GM23338 (cell line): Measurements from ENCODE around the gene MYRFL. TPM values are rescaled to one million over a fixed set of nuclear protein-coding genes. Genes with fewer than 3 reads are reported as not detected.

ENCODE experiments used
- ATAC-seq: fragments of 200-7000 bp; cut with Tn5 transposase; 3 replicates; pipeline ENCODE4 v1.9.1; 2020
- DNase-seq: peaks from one replicate; pipeline ENCODE4 v3.0.0-alpha.2; 2015; ENCODE audit warnings: low spot score
- H2AFZ ChIP-seq: fragments of 200-600 bp; sonication (generic); 2 replicates; pipeline ENCODE4 v1.8.0; 2016; ENCODE audit warnings: antibody characterized with exemption, mild to moderate bottlenecking, moderate library complexity
- H3F3A ChIP-seq: fragments of 200-600 bp; sonication (generic); replicated peaks from 2 replicates; pipeline ENCODE4 v1.8.0; 2017; ENCODE audit warnings: antibody characterized with exemption, mixed run types, low read depth
- H3K27ac ChIP-seq: fragments of 200-600 bp; sonication (generic); 2 replicates; pipeline ENCODE4 v1.6.1; 2016; ENCODE audit warnings: low read depth
- H3K27me3 ChIP-seq: fragments of 200-600 bp; sonication (generic); 2 replicates; pipeline ENCODE4 v1.8.0; 2016; ENCODE audit warnings: mild to moderate bottlenecking, mixed run types, moderate library complexity; ENCODE audit not compliant: insufficient read depth
- H3K36me3 ChIP-seq: fragments of 200-600 bp; sonication (generic); 2 replicates; pipeline ENCODE4 v1.8.0; 2016; ENCODE audit warnings: mild to moderate bottlenecking; ENCODE audit not compliant: insufficient read depth
- H3K4me1 ChIP-seq: fragments of 200-600 bp; sonication (generic); 2 replicates; pipeline ENCODE4 v1.8.0; 2016; ENCODE audit warnings: mild to moderate bottlenecking, moderate library complexity; ENCODE audit not compliant: insufficient read depth
- H3K4me2 ChIP-seq: fragments of 200-600 bp; sonication (generic); 2 replicates; pipeline ENCODE4 v1.7.1; 2017; ENCODE audit warnings: mixed run types
- H3K4me3 ChIP-seq: fragments of 200-600 bp; sonication (generic); 2 replicates; pipeline ENCODE4 v1.6.1; 2016; ENCODE audit warnings: mixed run types
- H3K79me2 ChIP-seq: fragments of 200-600 bp; sonication (generic); replicated peaks from 2 replicates; pipeline ENCODE4 v1.8.0; 2017; ENCODE audit warnings: mild to moderate bottlenecking; ENCODE audit not compliant: insufficient read depth
- H3K9me2 ChIP-seq: fragments of 200-600 bp; sonication (generic); 2 replicates; pipeline ENCODE4 v1.8.0; 2017; ENCODE audit not compliant: insufficient read depth
- H4K20me1 ChIP-seq: fragments of 200-600 bp; sonication (generic); replicated peaks from 2 replicates; pipeline ENCODE4 v1.8.0; 2017; ENCODE audit warnings: mild to moderate bottlenecking; ENCODE audit not compliant: insufficient read depth
- H3K27ac Mint-ChIP-seq: 2 replicates; pipeline ENCODE4 v1.8.0; 2020; ENCODE audit warnings: inconsistent platforms, mild to moderate bottlenecking, moderate library complexity, mixed read lengths
- H3K27me3 Mint-ChIP-seq: 3 replicates; pipeline ENCODE4 v1.8.0; 2022; ENCODE audit warnings: low read depth, mild to moderate bottlenecking, moderate library complexity, mixed read lengths, inconsistent platforms; ENCODE audit not compliant: insufficient read depth, poor library complexity
- H3K36me3 Mint-ChIP-seq: 3 replicates; pipeline ENCODE4 v1.8.0; 2021; ENCODE audit warnings: low read depth, mild to moderate bottlenecking, inconsistent platforms, moderate library complexity, mixed read lengths
- H3K4me1 Mint-ChIP-seq: 3 replicates; pipeline ENCODE4 v1.8.0; 2020; ENCODE audit warnings: mild to moderate bottlenecking, inconsistent platforms, mixed read lengths
- H3K4me3 Mint-ChIP-seq: 3 replicates; pipeline ENCODE4 v1.8.0; 2021; ENCODE audit warnings: moderate library complexity, mild to moderate bottlenecking, inconsistent platforms, mixed read lengths
- H3K9me3 Mint-ChIP-seq: 3 replicates; pipeline ENCODE4 v1.8.0; 2020; ENCODE audit warnings: moderate library complexity, mild to moderate bottlenecking, inconsistent platforms, mixed read lengths
- CREB1 ChIP-seq: fragments of 250-450 bp; sonication (Bioruptor Pico); IDR thresholded peaks from 2 replicates; pipeline ENCODE4 v1.5.0; 2020; ENCODE audit warnings: low read depth, mild to moderate bottlenecking, moderate library complexity
- CTCF ChIP-seq, 2 experiments: fragments of 200-600 bp in 1 of 2; sonication (generic) in 1 of 2; conservative IDR thresholded peaks; 2 replicates each; pipeline versions ENCODE4 v1.5.1 to v1.6.1; 2016 to 2017; ENCODE audit warnings: antibody characterized with exemption in 2 of 2, low read depth in 2 of 2, mild to moderate bottlenecking in 2 of 2, moderate library complexity in 1 of 2
- ETS1 ChIP-seq: IDR thresholded peaks from 2 replicates; pipeline ENCODE4 v1.6.1; 2016; ENCODE audit warnings: antibody characterized with exemption
- EZH2 ChIP-seq: fragments of 200-600 bp; sonication (generic); IDR thresholded peaks from one replicate; pipeline ENCODE4 v1.8.0; 2017; ENCODE audit warnings: antibody characterized with exemption, mild to moderate bottlenecking, low read depth; ENCODE audit not compliant: unreplicated experiment
- EZH2phosphoT487 ChIP-seq: fragments of 200-600 bp; sonication (generic); IDR thresholded peaks from one replicate; pipeline ENCODE4 v1.8.1; 2018; ENCODE audit warnings: antibody characterized with exemption; ENCODE audit not compliant: unreplicated experiment
- JUNB ChIP-seq: IDR thresholded peaks from one replicate; pipeline ENCODE4 v1.6.1; 2016; ENCODE audit warnings: antibody characterized with exemption; ENCODE audit not compliant: unreplicated experiment
- NANOG ChIP-seq: IDR thresholded peaks from 2 replicates; pipeline ENCODE4 v1.6.1; 2016; ENCODE audit warnings: antibody characterized with exemption, borderline replicate concordance
- POLR2AphosphoS5 ChIP-seq: IDR thresholded peaks from 2 replicates; pipeline ENCODE4 v1.6.1; 2016; ENCODE audit warnings: antibody characterized with exemption, low read depth
- REST ChIP-seq: IDR thresholded peaks from one replicate; pipeline ENCODE4 v1.6.1; 2018; ENCODE audit warnings: antibody characterized with exemption; ENCODE audit not compliant: unreplicated experiment
- STAT1 ChIP-seq: IDR thresholded peaks from one replicate; pipeline ENCODE4 v1.6.1; 2016; ENCODE audit warnings: antibody characterized with exemption; ENCODE audit not compliant: unreplicated experiment
- ZNF114 ChIP-seq: fragments of 250-450 bp; sonication (Bioruptor Pico); IDR thresholded peaks from 2 replicates; pipeline ENCODE4 v1.5.0; 2020; ENCODE audit warnings: mild to moderate bottlenecking, moderate library complexity
- ZNF331 ChIP-seq: fragments of 250-450 bp; sonication (Bioruptor Pico); IDR thresholded peaks from 2 replicates; pipeline ENCODE4 v1.5.0; 2020; ENCODE audit warnings: low read depth, mild to moderate bottlenecking, moderate library complexity
- ZNF462 ChIP-seq: fragments of 250-450 bp; sonication (Bioruptor Pico); IDR thresholded peaks from 2 replicates; pipeline ENCODE4 v1.5.0; 2020; ENCODE audit warnings: mild to moderate bottlenecking, moderate library complexity
- polyA plus RNA-seq: library from polyadenylated mRNA; unstranded; fragments of >200 nt; fragmentation: Nextera tagmentation; extraction: Ambion mirVana; gene quantifications from 2 replicates; pipeline ENCODE4 v1.2.1, GENCODE V29; 2016
- total RNA-seq: library from RNA; depleted of rRNA; stranded (reverse); fragments of >200 nt; shearing (Covaris generic); gene quantifications from 2 replicates; pipeline ENCODE4 v1.2.3, GENCODE V29; 2014

The MYRFL gene
- total and polyA plus RNA-seq, 2 experiments from 2014 or later, result 2.3 to 2.8 TPM

GRCh38 chr12:69934011-69934410 lies 109.0 kb downstream of the MYRFL start:
- Mint-ChIP-seq H3K9me3 (peaks cover 26% of the 10 kb centered on the region), H3K27ac (peak overlapping the region; percentile 97), H3K4me1 (peaks cover 66% of the 10 kb centered on the region), H3K27me3 (peaks cover 14% of the 10 kb centered on the region), H3K36me3 (peaks cover 34% of the 10 kb centered on the region), H3K4me3 (no peak overlapping the region)
- Histone ChIP-seq H3K27me3 (no peaks in the 10 kb centered on the region), H3K36me3 (peaks cover 8% of the 10 kb centered on the region; the same call in 1 of the 2 replicates), H3K4me3 (no peak overlapping the region), H3F3A (no peaks in the 10 kb centered on the region), H3K4me1 (peaks cover 42% of the 10 kb centered on the region), H2AFZ (no peak overlapping the region), H3K9me2 (no peaks in the 10 kb centered on the region; the same call in 1 of the 2 replicates), H4K20me1 (no peaks in the 10 kb centered on the region), H3K4me2 (peak overlapping the region; percentile 10; the same call in 1 of the 2 replicates), H3K79me2 (no peaks in the 10 kb centered on the region), H3K27ac (peak overlapping the region; percentile 97)
- TF ChIP-seq ZNF331 (CRISPR knock-in tag) (no peak), NANOG (no peak), STAT1 (no peak), POLR2AphosphoS5 (no peak), ETS1 (no peak), JUNB (no peak), EZH2phosphoT487 (no peak), ZNF114 (CRISPR knock-in tag) (no peak), ZNF462 (CRISPR knock-in tag) (no peak), REST (no peak), CTCF (conservative IDR thresholded peaks at IDR 0.05; ENCODE audit: low read depth in 2 of 2) (no peak), EZH2 (no peak), CREB1 (CRISPR knock-in tag) (no peak)
- no peak for ATAC-seq
- no peak for DNase-seq
